Thyroid gland (tissue), 4 donors: ENCODE results near the gene GALNT17. TPM values are rescaled to one million over a fixed set of nuclear protein-coding genes. Genes with fewer than 3 reads are reported as not detected.
A peak's percentile ranks its signal among the peaks of the same experiment; 100 is the strongest.
"Not testable (repeated sequence)": the region's sequence is repeated elsewhere in the genome, so short reads cannot be mapped to it uniquely, and the experiment has no call there.

Experiments used
- DNase-seq, 2 donors: peaks; one replicate each; pipeline ENCODE4 v3.0.0-alpha.2; 2019
- H3K27ac ChIP-seq, 3 donors: fragments of 200-600 bp; sonication (generic); 1 replicate in 2 of 3; 2 replicates in 1 of 3; pipeline ENCODE4 v1.5.1; 2016 to 2019; ENCODE audit warnings: mild to moderate bottlenecking in 1 of 3, moderate library complexity in 1 of 3
- H3K27me3 ChIP-seq: fragments of 200-600 bp; sonication (generic); one replicate; pipeline ENCODE4 v1.5.1; 2019
- H3K36me3 ChIP-seq, 2 donors: fragments of 200-600 bp; sonication (generic); one replicate each; pipeline ENCODE4 v1.5.1; 2016 to 2019
- H3K4me1 ChIP-seq, 2 donors: fragments of 200-600 bp; sonication (generic); one replicate each; pipeline ENCODE4 v1.5.1; 2017 to 2019
- H3K4me3 ChIP-seq, 3 donors: fragments of 200-600 bp; sonication (generic); replicated peaks in 1 of 3; 1 replicate in 2 of 3; 2 replicates in 1 of 3; pipeline ENCODE4 v1.5.1; 2016; ENCODE audit warnings: mild to moderate bottlenecking in 1 of 3
- H3K9me3 ChIP-seq: fragments of 200-600 bp; sonication (generic); one replicate; pipeline ENCODE4 v1.5.1; 2017
- CTCF ChIP-seq, 6 experiments: fragments of 200-600 bp in 3 of 6; fragments of 450-650 bp in 3 of 6; sonication (generic) in 3 of 6; IDR thresholded peaks; one replicate each; pipeline ENCODE4 v1.5.1; 2016 to 2019; ENCODE audit warnings: antibody characterized with exemption in 6 of 6, mild to moderate bottlenecking in 2 of 6, inconsistent platforms in 1 of 6, moderate library complexity in 1 of 6
- POLR2A ChIP-seq, 2 donors: fragments of 450-650 bp; IDR thresholded peaks; one replicate each; pipeline ENCODE4 v1.6.1; 2017; ENCODE audit warnings: antibody characterized with exemption in 2 of 2, mild to moderate bottlenecking in 2 of 2, moderate library complexity in 1 of 2
- WGBS, 2 donors: methylation state at CpG; one replicate each; pipeline ENCODE4 v1.1.5; 2017; 5-methylcytosine and 5-hydroxymethylcytosine counted together
- intact Hi-C: fragments of 100-400 bp; cut with DNase I; formaldehyde crosslinking; loops from one replicate; pipeline ENCODE4 v1.15.1; 2023
- total RNA-seq, 4 donors: library from RNA; depleted of rRNA; stranded (reverse); fragments of >200 nt; gene quantifications; one replicate each; pipeline ENCODE4 v1.2.3, GENCODE V29; 2016

Gene GALNT17
- total RNA-seq, 4 donors from 2014 or later, result 5.8 to 63.8 (median 37.1) TPM

- intact Hi-C loops, result no loop called here
- no peaks in the 10 kb centered on the region for H3K9me3 ChIP-seq
- 82% methylated on average over 3 of the region's 3 CpGs for WGBS, 2 donors
These were observed 122.8 kb downstream of the GALNT17 start for GRCh38 chr7:71254751-71255150.

GRCh38 chr7:71255537-71256178 is 123.7 kb downstream of the GALNT17 start:
- DNase-seq, result no peak
- intact Hi-C loops, result no loop called here
- WGBS, 2 donors, result 87 to 90% methylated on average over 4 of the region's 4 CpGs

More at GRCh38 chr7:71254751-71255150, 122.8 kb downstream of the GALNT17 start:
- H3K36me3 ChIP-seq, result no peaks in the 10 kb centered on the region
- H3K27ac ChIP-seq, result no peak overlapping the region
- no peaks in the 10 kb centered on the region for H3K4me1 ChIP-seq
- TF ChIP-seq POLR2A (IDR thresholded peaks at IDR 0.05) (no peak), CTCF (IDR thresholded peaks at IDR 0.05) (no peak)
- no peak overlapping the region for H3K4me3 ChIP-seq
- DNase-seq, result no peak
- no peaks in the 10 kb centered on the region for H3K27me3 ChIP-seq

GRCh38 chr7:71261066-71261465 is 129.1 kb downstream of the GALNT17 start:
- WGBS, 2 donors, result 36 to 45% methylated on average over 7 of the region's 7 CpGs
- Histone ChIP-seq H3K36me3 (no peaks in the 10 kb centered on the region), H3K9me3 (no peaks in the 10 kb centered on the region), H3K27ac (no peak overlapping the region), H3K4me3 (no peak overlapping the region), H3K4me1 (no peaks in the 10 kb centered on the region), H3K27me3 (no peaks in the 10 kb centered on the region)
- DNase-seq, result peak; percentile 57 to 60
- intact Hi-C loops, result no loop called here
- TF ChIP-seq CTCF (IDR thresholded peaks at IDR 0.05) (no peak), POLR2A (IDR thresholded peaks at IDR 0.05) (no peak)

More at GRCh38 chr7:71255537-71256178, 123.7 kb downstream of the GALNT17 start:
- Histone ChIP-seq H3K36me3 (no peaks in the 10 kb centered on the region), H3K9me3 (no peaks in the 10 kb centered on the region), H3K27me3 (no peaks in the 10 kb centered on the region), H3K4me1 (no peaks in the 10 kb centered on the region), H3K27ac (no peak overlapping the region), H3K4me3 (no peak overlapping the region)
- TF ChIP-seq POLR2A (IDR thresholded peaks at IDR 0.05) (no peak), CTCF (IDR thresholded peaks at IDR 0.05) (no peak)

DNA sequence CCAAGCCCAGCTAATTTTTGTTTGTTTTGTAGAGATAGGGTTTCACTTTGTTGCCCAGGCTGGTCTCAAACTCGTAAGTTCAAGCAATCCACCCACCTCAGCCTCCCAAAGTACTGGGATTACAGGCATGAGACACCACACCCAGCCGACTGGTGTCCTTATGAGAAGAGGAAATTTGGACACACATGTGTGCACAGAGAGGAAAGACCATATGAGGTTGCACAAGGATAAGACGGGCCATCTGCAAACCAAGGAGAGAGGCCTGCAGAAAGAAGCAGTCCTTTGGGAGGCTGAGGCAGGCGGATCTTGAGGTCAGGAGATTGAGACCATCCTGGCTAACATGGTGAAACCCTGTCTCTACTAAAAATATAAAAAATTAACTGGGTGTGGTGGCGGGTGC is 130.9 kb downstream of the GALNT17 start:
- H3K27me3 ChIP-seq, H3K4me3 ChIP-seq, H3K36me3 ChIP-seq, intact Hi-C loops, DNase-seq, H3K4me1 ChIP-seq, H3K27ac ChIP-seq, H3K9me3 ChIP-seq: not testable (repeated sequence)
- WGBS, 2 donors, result 84 to 95% methylated on average over 5 of the region's 5 CpGs

DNA sequence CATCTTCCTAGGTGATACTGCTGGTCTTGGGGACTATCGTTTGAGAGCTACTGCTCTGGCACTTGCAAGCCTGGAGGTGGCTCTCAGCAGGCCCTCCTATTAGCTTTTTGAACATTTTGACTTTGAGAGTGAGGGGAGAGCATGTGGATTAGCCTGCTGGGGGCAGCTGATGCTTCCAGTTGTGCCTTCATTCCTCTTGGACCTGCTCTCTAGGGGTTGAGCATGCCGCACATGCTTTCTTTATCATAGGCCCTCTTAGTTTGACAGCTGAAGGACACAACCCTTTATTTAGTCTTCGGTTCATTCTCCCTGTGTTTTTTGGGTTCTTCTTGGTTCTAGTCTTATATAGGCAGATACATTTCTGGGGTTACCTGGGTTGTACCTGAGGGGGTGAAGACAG is 132.1 kb downstream of the GALNT17 start:
- H3K27me3 ChIP-seq, result no peaks in the 10 kb centered on the region
- H3K36me3 ChIP-seq, result no peaks in the 10 kb centered on the region
- H3K27ac ChIP-seq, result no peak overlapping the region
- TF ChIP-seq POLR2A (IDR thresholded peaks at IDR 0.05) (no peak), CTCF (IDR thresholded peaks at IDR 0.05) (no peak)
- DNase-seq, result no peak
- H3K4me1 ChIP-seq, result no peaks in the 10 kb centered on the region
- 89 to 97% methylated on average over 3 of the region's 3 CpGs for WGBS, 2 donors
- no peaks in the 10 kb centered on the region for H3K9me3 ChIP-seq
- intact Hi-C loops, result no loop called here
- H3K4me3 ChIP-seq, result no peak overlapping the region
